Epithelial cell of prostate (primary cell): ENCODE data around the gene FREM3.
A peak's percentile ranks its signal among the peaks of the same experiment; 100 is the strongest.
"Not testable (repeated sequence)": the region's sequence is repeated elsewhere in the genome, so short reads cannot be mapped to it uniquely, and the experiment has no call there.

Source experiments
- DNase-seq: peaks from one replicate; pipeline ENCODE4 v3.0.0-alpha.2; 2011; ENCODE audit warnings: low read depth, low spot score
- H3K27ac ChIP-seq: fragments of 450-650 bp; 2 replicates; pipeline ENCODE4 v1.5.1; 2017; ENCODE audit warnings: mild to moderate bottlenecking

The FREM3 gene

GRCh38 chr4:143586080-143586479 is 114.4 kb downstream of the FREM3 start:
- no peak overlapping the region for H3K27ac ChIP-seq
- DNase-seq: no peak

GRCh38 chr4:143585548-143585947 is 114.9 kb downstream of the FREM3 start:
- no peak overlapping the region for H3K27ac ChIP-seq
- DNase-seq: no peak

GRCh38 chr4:143581331-143581946 is 119.0 kb downstream of the FREM3 start:
- no peak for DNase-seq

GRCh38 chr4:143575331-143575730 is 125.1 kb downstream of the FREM3 start:
- DNase-seq: no peak
- H3K27ac ChIP-seq: no peak overlapping the region

More at GRCh38 chr4:143581331-143581946, 119.0 kb downstream of the FREM3 start:
- no peak overlapping the region for H3K27ac ChIP-seq

GRCh38 chr4:143564472-143564871 is 136.0 kb downstream of the FREM3 start:
- DNase-seq: no peak
- no peak overlapping the region for H3K27ac ChIP-seq

GRCh38 chr4:143559757-143560147 is 140.7 kb downstream of the FREM3 start:
- no peak for DNase-seq
- no peak overlapping the region for H3K27ac ChIP-seq

GRCh38 chr4:143558823-143559756 is 141.4 kb downstream of the FREM3 start:
- H3K27ac ChIP-seq: peak overlapping the region; percentile 38
- no peak for DNase-seq

GRCh38 chr4:143558286-143558685 is 142.2 kb downstream of the FREM3 start:
- no peak overlapping the region for H3K27ac ChIP-seq
- DNase-seq: no peak

- peak overlapping the region; percentile 5 for H3K27ac ChIP-seq
- no peak for DNase-seq
Observed at GRCh38 chr4:143555676-143556075, 144.8 kb downstream of the FREM3 start.

GRCh38 chr4:143554728-143555597 is 145.5 kb downstream of the FREM3 start:
- DNase-seq: no peak
- H3K27ac ChIP-seq: peak overlapping the region; percentile 5

GRCh38 chr4:143549928-143550327 is 150.5 kb downstream of the FREM3 start:
- H3K27ac ChIP-seq: no peak overlapping the region
- DNase-seq: no peak

GRCh38 chr4:143539670-143540023 is 160.8 kb downstream of the FREM3 start:
- H3K27ac ChIP-seq: no peak overlapping the region
- DNase-seq: no peak

GRCh38 chr4:143538979-143539669 is 161.4 kb downstream of the FREM3 start:
- no peak overlapping the region for H3K27ac ChIP-seq

GRCh38 chr4:143531788-143532491 is 168.5 kb downstream of the FREM3 start:
- DNase-seq: no peak

More at GRCh38 chr4:143538979-143539669, 161.4 kb downstream of the FREM3 start:
- no peak for DNase-seq

GRCh38 chr4:143531380-143531779 is 169.1 kb downstream of the FREM3 start:
- H3K27ac ChIP-seq: no peak overlapping the region
- DNase-seq: no peak

More at GRCh38 chr4:143531788-143532491, 168.5 kb downstream of the FREM3 start:
- H3K27ac ChIP-seq: no peak overlapping the region

GRCh38 chr4:143528046-143528445 is 172.4 kb downstream of the FREM3 start:
- H3K27ac ChIP-seq: peak overlapping the region; percentile 10
- DNase-seq: not testable (repeated sequence)
